Stimulated activated CD4-positive, alpha-beta T cell treated with anti-CD3 and anti-CD28 coated beads, Interleukin-4, amount 100 ng/mL, for 1 hour (primary cell): Measurements from ENCODE around the gene ZNF804B.

ENCODE experiments used
- DNase-seq: peaks from one replicate; pipeline ENCODE4 v3.0.0-alpha.2; 2020

Gene ZNF804B

GRCh38 chr7:88842201-88842600, 82.7 kb downstream of the ZNF804B start:
- no peak for DNase-seq

GRCh38 chr7:88845091-88845490, 85.6 kb downstream of the ZNF804B start:
- DNase-seq: no peak

GRCh38 chr7:88851220-88851619, 91.7 kb downstream of the ZNF804B start:
- DNase-seq: no peak

GRCh38 chr7:88859288-88859687, 99.8 kb downstream of the ZNF804B start:
- DNase-seq: no peak

- DNase-seq: no peak
Measured at GRCh38 chr7:88866265-88866863, 106.9 kb downstream of the ZNF804B start.

GRCh38 chr7:88867158-88867557, 107.7 kb downstream of the ZNF804B start:
- no peak for DNase-seq

GRCh38 chr7:88868456-88868855, 109.0 kb downstream of the ZNF804B start:
- DNase-seq: no peak

GRCh38 chr7:88881136-88881535, 121.6 kb downstream of the ZNF804B start:
- no peak for DNase-seq

- DNase-seq: no peak
Measured at GRCh38 chr7:88885131-88885530, 125.6 kb downstream of the ZNF804B start.

- no peak for DNase-seq
Measured at GRCh38 chr7:88888684-88889083, 129.2 kb downstream of the ZNF804B start.

GRCh38 chr7:88910516-88910915, 151.0 kb downstream of the ZNF804B start:
- no peak for DNase-seq

GRCh38 chr7:88912852-88913251, 153.4 kb downstream of the ZNF804B start:
- DNase-seq: no peak

GRCh38 chr7:88915615-88916014, 156.1 kb downstream of the ZNF804B start:
- DNase-seq: no peak

GRCh38 chr7:88919478-88920131, 160.1 kb downstream of the ZNF804B start:
- DNase-seq: no peak

GRCh38 chr7:88922944-88923343, 163.4 kb downstream of the ZNF804B start:
- no peak for DNase-seq

- DNase-seq: no peak
Measured at GRCh38 chr7:88928276-88928675, 168.8 kb downstream of the ZNF804B start.

GRCh38 chr7:88929719-88930118, 170.2 kb downstream of the ZNF804B start:
- no peak for DNase-seq

GRCh38 chr7:88933285-88933684, 173.8 kb downstream of the ZNF804B start:
- no peak for DNase-seq

GRCh38 chr7:88942815-88943501, 183.5 kb downstream of the ZNF804B start:
- no peak for DNase-seq

- no peak for DNase-seq
Measured at GRCh38 chr7:88951826-88952225, 192.3 kb downstream of the ZNF804B start.

- DNase-seq: no peak
Measured at GRCh38 chr7:88964418-88964817, 204.9 kb downstream of the ZNF804B start.

- no peak for DNase-seq
Measured at GRCh38 chr7:88965371-88965770, 205.9 kb downstream of the ZNF804B start.

- DNase-seq: no peak
Measured at GRCh38 chr7:88967432-88967831, 207.9 kb downstream of the ZNF804B start.

- no peak for DNase-seq
Measured at GRCh38 chr7:88969167-88969566, 209.7 kb downstream of the ZNF804B start.
